HepG2 (cell line): ENCODE data around the gene MYL6B. TPM values are rescaled to one million over a fixed set of nuclear protein-coding genes. Genes with fewer than 3 reads are reported as not detected.

ENCODE experiments used
- AGO1 ChIP-seq: fragments of 200-400 bp; formaldehyde crosslinking; IDR thresholded peaks from 2 replicates; pipeline ENCODE4 v1.6.1; 2017; ENCODE audit warnings: mild to moderate bottlenecking, low read depth, low read length, moderate library complexity; ENCODE audit not compliant: poor library complexity, severe bottlenecking
- CREM ChIP-seq, 2 experiments: sonication (generic) in 1 of 2; formaldehyde crosslinking in 1 of 2; IDR thresholded peaks; 2 replicates each; pipeline versions ENCODE4 v1.4.0 to v1.6.1; 2016 to 2020; ENCODE audit warnings: antibody characterized with exemption in 1 of 2, mild to moderate bottlenecking in 1 of 2, missing genetic modification reagents in 1 of 2
- DPF2 ChIP-seq: sonication (generic); formaldehyde crosslinking; IDR thresholded peaks from 2 replicates; pipeline ENCODE4 v1.4.0; 2020; ENCODE audit warnings: mild to moderate bottlenecking, low read depth, missing genetic modification reagents, borderline replicate concordance
- HDAC1 ChIP-seq: sonication (generic); formaldehyde crosslinking; IDR thresholded peaks from 2 replicates; pipeline ENCODE4 v1.5.1; 2020; ENCODE audit warnings: mild to moderate bottlenecking, missing genetic modification reagents
- HIVEP1 ChIP-seq: sonication (generic); formaldehyde crosslinking; IDR thresholded peaks from 2 replicates; pipeline ENCODE4 v1.4.0; 2020; ENCODE audit warnings: mild to moderate bottlenecking, missing genetic modification reagents
- KAT8 ChIP-seq: IDR thresholded peaks from 2 replicates; pipeline ENCODE4 v1.6.1; 2016; ENCODE audit warnings: missing genetic modification reagents, missing compliant biosample characterization
- MEIS1 ChIP-seq: sonication (generic); formaldehyde crosslinking; IDR thresholded peaks from 2 replicates; pipeline ENCODE4 v1.9.0; 2021; ENCODE audit warnings: mild to moderate bottlenecking, missing genetic modification reagents, moderate library complexity, borderline replicate concordance
- NFRKB ChIP-seq: fragments of 450-650 bp; IDR thresholded peaks from 2 replicates; pipeline ENCODE4 v1.6.1; 2017
- NONO ChIP-seq, 2 experiments: fragments of 450-650 bp in 1 of 2; sonication (generic) in 1 of 2; formaldehyde crosslinking in 1 of 2; IDR thresholded peaks in 1 of 2; conservative IDR thresholded peaks in 1 of 2; 2 replicates each; pipeline versions ENCODE4 v1.6.1 to v1.8.0; 2017 to 2022; ENCODE audit warnings: mild to moderate bottlenecking in 1 of 2, missing genetic modification reagents in 1 of 2, moderate library complexity in 1 of 2
- NR2F1 ChIP-seq, 2 experiments: fragments of 450-650 bp in 1 of 2; formaldehyde crosslinking in 1 of 2; IDR thresholded peaks; 2 replicates each; pipeline versions ENCODE4 v1.5.0 to v1.6.1; 2016 to 2020; ENCODE audit warnings: mild to moderate bottlenecking in 1 of 2, missing compliant biosample characterization in 1 of 2, missing genetic modification reagents in 1 of 2, moderate library complexity in 1 of 2
- RFXAP ChIP-seq: sonication (generic); formaldehyde crosslinking; IDR thresholded peaks from 2 replicates; pipeline ENCODE4 v1.4.0; 2020; ENCODE audit warnings: missing genetic modification reagents, borderline replicate concordance
- RXRA ChIP-seq: sonication (generic); formaldehyde crosslinking; IDR thresholded peaks from 2 replicates; pipeline ENCODE4 v1.5.1; 2020; ENCODE audit warnings: missing genetic modification reagents
- SALL1 ChIP-seq: sonication (generic); formaldehyde crosslinking; IDR thresholded peaks from 2 replicates; pipeline ENCODE4 v1.8.0; 2022; ENCODE audit warnings: mild to moderate bottlenecking, missing genetic modification reagents
- SMARCE1 ChIP-seq: fragments of 450-650 bp; IDR thresholded peaks from 2 replicates; pipeline ENCODE4 v1.6.1; 2017; ENCODE audit warnings: borderline replicate concordance
- TBL1XR1 ChIP-seq: fragments of 150-350 bp; IDR thresholded peaks from 2 replicates; pipeline ENCODE4 v1.6.1; 2014; ENCODE audit warnings: borderline replicate concordance, low read length; ENCODE audit not compliant: partially characterized antibody
- ZBTB21 ChIP-seq: sonication (generic); formaldehyde crosslinking; IDR thresholded peaks from 2 replicates; pipeline ENCODE4 v1.4.0; 2020; ENCODE audit warnings: missing genetic modification reagents
- ZNF224 ChIP-seq: sonication (generic); formaldehyde crosslinking; IDR thresholded peaks from 2 replicates; pipeline ENCODE4 v1.5.0; 2020; ENCODE audit warnings: mild to moderate bottlenecking, missing genetic modification reagents
- ZNF232 ChIP-seq: sonication (generic); formaldehyde crosslinking; IDR thresholded peaks from 2 replicates; pipeline ENCODE4 v1.4.0; 2020; ENCODE audit warnings: missing genetic modification reagents, borderline replicate concordance
- ZNF367 ChIP-seq: sonication (generic); formaldehyde crosslinking; IDR thresholded peaks from 2 replicates; pipeline ENCODE4 v1.4.0; 2020; ENCODE audit warnings: missing genetic modification reagents, borderline replicate concordance
- ZNF558 ChIP-seq: sonication (generic); formaldehyde crosslinking; IDR thresholded peaks from 2 replicates; pipeline ENCODE4 v1.9.0; 2022; ENCODE audit warnings: mild to moderate bottlenecking, missing genetic modification reagents, borderline replicate concordance
- ZNF572 ChIP-seq: sonication (generic); formaldehyde crosslinking; IDR thresholded peaks from 2 replicates; pipeline ENCODE4 v1.5.1; 2020; ENCODE audit warnings: mild to moderate bottlenecking, missing genetic modification reagents
- ZNF616 ChIP-seq: sonication (generic); formaldehyde crosslinking; IDR thresholded peaks from 2 replicates; pipeline ENCODE4 v1.5.0; 2020; ENCODE audit warnings: low read depth, mild to moderate bottlenecking, missing genetic modification reagents
- ZSCAN31 ChIP-seq: sonication (generic); formaldehyde crosslinking; IDR thresholded peaks from 2 replicates; pipeline ENCODE4 v1.5.0; 2020; ENCODE audit warnings: low read depth, mild to moderate bottlenecking, missing genetic modification reagents
- polyA plus RNA-seq, 8 experiments: library from polyadenylated mRNA; depleted of rRNA in 3 of 8; stranded (reverse) in 7 of 8; unstranded in 1 of 8; fragments of >200 nt; fragmentation: Illumina TruSeq in 4 of 8; extraction: Trizol in 4 of 8; gene quantifications; 2 replicates each; pipeline versions ENCODE4 v1.2.1 to v1.2.3, GENCODE V29; 2011 to 2016; ENCODE audit warnings: low read depth in 4 of 8, missing spikeins in 1 of 8, mixed read lengths in 1 of 8; ENCODE audit not compliant: insufficient read depth in 1 of 8
- total RNA-seq, 5 experiments: library from RNA; depleted of rRNA; stranded (reverse); fragments of >200 nt; fragmentation: Illumina TruSeq; extraction: Trizol; gene quantifications; 2 replicates each; pipeline ENCODE4 v1.2.3, GENCODE V29; 2016; ENCODE audit warnings: low read depth in 1 of 5
- TF ChIP-seq, protein P1 (sequence below): sonication (generic); formaldehyde crosslinking; conservative IDR thresholded peaks from 2 replicates; pipeline ENCODE4 v1.8.0; 2022; ENCODE audit warnings: low read depth, missing genetic modification reagents
- TF ChIP-seq, protein P2 (sequence below): sonication (generic); formaldehyde crosslinking; IDR thresholded peaks from 2 replicates; pipeline ENCODE4 v1.4.0; 2020; ENCODE audit warnings: mild to moderate bottlenecking, missing genetic modification reagents
- TF ChIP-seq, protein P3 (sequence below), 2 experiments: fragments of 450-650 bp in 1 of 2; sonication (generic) in 1 of 2; formaldehyde crosslinking; IDR thresholded peaks; 2 replicates each; pipeline versions ENCODE4 v1.5.0 to v1.8.0; 2020 to 2022; ENCODE audit warnings: mild to moderate bottlenecking in 1 of 2, missing genetic modification reagents in 1 of 2

MYL6B gene
- total and polyA plus RNA-seq, 2 of the 13 experiments (the other 11 are each of a cell fraction or from before 2014, with no cell fraction given), result 75.7 to 88.7 TPM

DNA sequence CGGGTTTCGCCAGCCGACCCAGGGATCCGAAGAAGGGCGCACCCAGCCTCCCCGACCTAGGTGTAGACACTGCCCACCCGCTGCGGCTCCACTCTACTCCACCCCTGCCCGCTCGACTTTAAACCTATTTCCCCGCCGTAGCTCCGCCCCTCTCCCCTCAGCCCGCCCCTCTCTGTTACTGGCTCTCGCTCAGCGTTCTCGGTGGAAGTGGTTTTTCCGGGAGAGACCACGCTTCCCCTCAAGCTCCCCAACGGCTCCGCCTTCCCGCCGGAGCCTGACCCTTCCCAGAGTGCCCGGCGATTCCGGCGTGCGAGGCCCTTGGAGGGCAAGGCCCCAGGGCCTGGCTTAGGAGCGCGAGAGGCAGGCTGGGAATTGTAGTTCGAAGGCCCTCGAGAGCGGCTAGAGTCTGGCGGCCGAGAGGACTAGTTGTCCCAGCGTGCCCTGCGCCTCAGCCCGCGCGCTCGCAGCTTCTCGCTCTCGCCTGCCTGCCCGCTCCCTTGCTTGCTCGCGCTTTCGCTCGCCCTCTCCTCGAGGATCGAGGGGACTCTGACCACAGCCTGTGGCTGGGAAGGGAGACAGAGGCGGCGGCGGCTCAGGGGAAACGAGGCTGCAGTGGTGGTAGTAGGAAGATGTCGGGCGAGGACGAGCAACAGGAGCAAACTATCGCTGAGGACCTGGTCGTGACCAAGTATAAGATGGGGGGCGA is 48.1 kb upstream of the MYL6B start, which contains the start of gene PA2G4 (continued):
- peak; percentile 93 for TF ChIP-seq CREM (IDR thresholded peaks at IDR 0.05)
- TF ChIP-seq CREM (CRISPR knock-in tag; IDR thresholded peaks at IDR 0.05), result no peak
- peak; percentile 90 for TF ChIP-seq KAT8 (CRISPR knock-in tag)
- TF ChIP-seq TBL1XR1, result peak; percentile 63
- peak; percentile 68 for TF ChIP-seq HIVEP1 (CRISPR knock-in tag)
- TF ChIP-seq MEIS1, result peak; percentile 68; the same call in 1 of the 2 replicates
- TF ChIP-seq DPF2 (CRISPR knock-in tag), result no peak
- TF ChIP-seq AGO1, result peak; percentile 100
- TF ChIP-seq, protein P1, sequence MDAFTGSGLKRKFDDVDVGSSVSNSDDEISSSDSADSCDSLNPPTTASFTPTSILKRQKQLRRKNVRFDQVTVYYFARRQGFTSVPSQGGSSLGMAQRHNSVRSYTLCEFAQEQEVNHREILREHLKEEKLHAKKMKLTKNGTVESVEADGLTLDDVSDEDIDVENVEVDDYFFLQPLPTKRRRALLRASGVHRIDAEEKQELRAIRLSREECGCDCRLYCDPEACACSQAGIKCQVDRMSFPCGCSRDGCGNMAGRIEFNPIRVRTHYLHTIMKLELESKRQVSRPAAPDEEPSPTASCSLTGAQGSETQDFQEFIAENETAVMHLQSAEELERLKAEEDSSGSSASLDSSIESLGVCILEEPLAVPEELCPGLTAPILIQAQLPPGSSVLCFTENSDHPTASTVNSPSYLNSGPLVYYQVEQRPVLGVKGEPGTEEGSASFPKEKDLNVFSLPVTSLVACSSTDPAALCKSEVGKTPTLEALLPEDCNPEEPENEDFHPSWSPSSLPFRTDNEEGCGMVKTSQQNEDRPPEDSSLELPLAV (CRISPR knock-in tag), result peak; percentile 32; the same call in 1 of the 2 replicates
- TF ChIP-seq ZSCAN31 (CRISPR knock-in tag), result peak; percentile 98; the same call in 1 of the 2 replicates
- TF ChIP-seq ZNF616 (CRISPR knock-in tag), result peak; percentile 86; the same call in 1 of the 2 replicates
- TF ChIP-seq NR2F1 (CRISPR knock-in tag; IDR thresholded peaks at IDR 0.05), result peak in 1 of 2 experiments; percentile 59; a peak in 1 of 4 replicates
- TF ChIP-seq, protein P2, sequence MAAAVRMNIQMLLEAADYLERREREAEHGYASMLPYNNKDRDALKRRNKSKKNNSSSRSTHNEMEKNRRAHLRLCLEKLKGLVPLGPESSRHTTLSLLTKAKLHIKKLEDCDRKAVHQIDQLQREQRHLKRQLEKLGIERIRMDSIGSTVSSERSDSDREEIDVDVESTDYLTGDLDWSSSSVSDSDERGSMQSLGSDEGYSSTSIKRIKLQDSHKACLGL (CRISPR knock-in tag), result peak; percentile 57; the same call in 1 of the 2 replicates
- no peak for TF ChIP-seq SMARCE1
- no peak for TF ChIP-seq NONO (IDR thresholded peaks at IDR 0.05)
- peak; percentile 95 for TF ChIP-seq NONO (CRISPR knock-in tag; conservative IDR thresholded peaks at IDR 0.05)
- TF ChIP-seq ZNF232, result 0 out of 2 replicates have a peak, but pooled peaks have one; percentile 71
- peak; percentile 75; the same call in 1 of the 2 replicates for TF ChIP-seq RFXAP (CRISPR knock-in tag)
- TF ChIP-seq ZBTB21 (CRISPR knock-in tag), result 0 out of 2 replicates have a peak, but pooled peaks have one; percentile 11
- peak; percentile 90; the same call in 1 of the 2 replicates for TF ChIP-seq ZNF558 (CRISPR knock-in tag)
- peak; percentile 90; the same call in 1 of the 2 replicates for TF ChIP-seq ZNF224 (CRISPR knock-in tag)
- peak; percentile 93; the same call in 1 of the 2 replicates for TF ChIP-seq SALL1 (CRISPR knock-in tag)
- peak; percentile 90 for TF ChIP-seq HDAC1
- TF ChIP-seq, protein P3, sequence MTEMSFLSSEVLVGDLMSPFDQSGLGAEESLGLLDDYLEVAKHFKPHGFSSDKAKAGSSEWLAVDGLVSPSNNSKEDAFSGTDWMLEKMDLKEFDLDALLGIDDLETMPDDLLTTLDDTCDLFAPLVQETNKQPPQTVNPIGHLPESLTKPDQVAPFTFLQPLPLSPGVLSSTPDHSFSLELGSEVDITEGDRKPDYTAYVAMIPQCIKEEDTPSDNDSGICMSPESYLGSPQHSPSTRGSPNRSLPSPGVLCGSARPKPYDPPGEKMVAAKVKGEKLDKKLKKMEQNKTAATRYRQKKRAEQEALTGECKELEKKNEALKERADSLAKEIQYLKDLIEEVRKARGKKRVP (CRISPR knock-in tag; IDR thresholded peaks at IDR 0.05), result 0 out of 4 replicates have a peak, but pooled peaks of 1 of the 2 experiments have one; percentile 56
- TF ChIP-seq ZNF367 (CRISPR knock-in tag), result no peak
- peak; percentile 49; the same call in 1 of the 2 replicates for TF ChIP-seq ZNF572
- TF ChIP-seq NFRKB, result no peak
- peak; percentile 87; the same call in 1 of the 2 replicates for TF ChIP-seq RXRA (CRISPR knock-in tag)
